ENCODE results near the gene IGSF9. TPM values are rescaled to one million over a fixed set of nuclear protein-coding genes. Genes with fewer than 3 reads are reported as not detected.
A peak's percentile ranks its signal among the peaks of the same experiment; 100 is the strongest.

The IGSF9 gene
- total and polyA plus RNA-seq, 10 of the 15 experiments (the other 5 are each of a cell fraction or from before 2014, with no cell fraction given), result 0.04 to 0.07 TPM; not detected in 8

- Histone ChIP-seq H3K4me2 (ENCODE audit: control insufficient read depth, insufficient read depth) (no peak overlapping the region), H2AFZ (ENCODE audit: control insufficient read depth, low read depth, low read length) (no peak overlapping the region), H3K9ac (ENCODE audit: control insufficient read depth, insufficient read depth, low read length) (no peak overlapping the region), H4K20me1 (ENCODE audit: control insufficient read depth, insufficient read depth) (no peaks in the 10 kb centered on the region), H3K9me3 (replicated peaks; ENCODE audit: control insufficient read depth, insufficient read depth, low read length) (no peaks in the 10 kb centered on the region), H3K4me3 (no peak overlapping the region), H3K79me2 (ENCODE audit: control insufficient read depth, insufficient read depth, low read length) (peaks cover 42% of the 10 kb centered on the region), H3K27ac (ENCODE audit: control insufficient read depth, insufficient read depth) (no peak overlapping the region), H3K4me1 (ENCODE audit: control insufficient read depth, insufficient read depth, low read length) (peaks cover 24% of the 10 kb centered on the region), H3K36me3 (ENCODE audit: control insufficient read depth in 2 of 2, insufficient read depth in 2 of 2, low read length in 1 of 2) (peaks cover 8 to 28% of the 10 kb centered on the region in 2 experiments; a peak in 3 of 4 replicates), H3K27me3 (replicated peaks in 1 of 2; ENCODE audit: control insufficient read depth in 2 of 2, insufficient read depth in 2 of 2, low read length in 1 of 2) (no peaks in the 10 kb centered on the region)
- ATAC-seq (no peak), DNase-seq (ENCODE audit: low read depth, low spot score) (no peak), FAIRE-seq (no peak)
- WGBS (ENCODE audit: insufficient coverage, insufficient replicate concordance, low lambda C conversion rate, missing lambda C conversion rate), result 83% methylated on average over 13 of the region's 13 CpGs
- RAD21 ChIA-PET (ENCODE audit: unreplicated experiment), result no interaction called here
- in situ Hi-C loops (cut with MboI) (no loop called here), intact Hi-C loops (cut with micrococcal nuclease; ENCODE audit: unreplicated experiment) (no loop called here)
- POLR2A ChIA-PET, result no interaction called here
- TF ChIP-seq RUNX3 (IDR thresholded peaks at IDR 0.05; ENCODE audit: low read length) (no peak), CBX3 (IDR thresholded peaks at IDR 0.05; ENCODE audit: borderline replicate concordance, low read depth) (no peak), SRF (IDR thresholded peaks at IDR 0.05; ENCODE audit: low read depth in 2 of 2, low read length in 2 of 2) (no peak), NR2C1 (IDR thresholded peaks at IDR 0.05) (no peak)
- TF ChIP-seq, protein P1, sequence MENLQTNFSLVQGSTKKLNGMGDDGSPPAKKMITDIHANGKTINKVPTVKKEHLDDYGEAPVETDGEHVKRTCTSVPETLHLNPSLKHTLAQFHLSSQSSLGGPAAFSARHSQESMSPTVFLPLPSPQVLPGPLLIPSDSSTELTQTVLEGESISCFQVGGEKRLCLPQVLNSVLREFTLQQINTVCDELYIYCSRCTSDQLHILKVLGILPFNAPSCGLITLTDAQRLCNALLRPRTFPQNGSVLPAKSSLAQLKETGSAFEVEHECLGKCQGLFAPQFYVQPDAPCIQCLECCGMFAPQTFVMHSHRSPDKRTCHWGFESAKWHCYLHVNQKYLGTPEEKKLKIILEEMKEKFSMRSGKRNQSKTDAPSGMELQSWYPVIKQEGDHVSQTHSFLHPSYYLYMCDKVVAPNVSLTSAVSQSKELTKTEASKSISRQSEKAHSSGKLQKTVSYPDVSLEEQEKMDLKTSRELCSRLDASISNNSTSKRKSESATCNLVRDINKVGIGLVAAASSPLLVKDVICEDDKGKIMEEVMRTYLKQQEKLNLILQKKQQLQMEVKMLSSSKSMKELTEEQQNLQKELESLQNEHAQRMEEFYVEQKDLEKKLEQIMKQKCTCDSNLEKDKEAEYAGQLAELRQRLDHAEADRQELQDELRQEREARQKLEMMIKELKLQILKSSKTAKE (IDR thresholded peaks at IDR 0.05; ENCODE audit: low read depth, poor library complexity, severe bottlenecking), result no peak
- SMC1A ChIA-PET (ENCODE audit: uncharacterized antibody, unreplicated experiment), result interaction anchor here (0.8 kb wide), 1 partner anchor 25 kb away, joined by 3 read pairs; no protein-coding TSS in a partner anchor
- BruUV-seq (replicated peaks), result TSS peak; percentile 3
- CTCF ChIA-PET, result interaction anchor here (1.5 kb wide), 1 partner anchor 11 kb away, joined by 3 read pairs; no protein-coding TSS in a partner anchor
Measured at GRCh38 chr1:159918352-159919200, 26.8 kb downstream of the IGSF9 start.
